NCI-H2171 (cell line): Measurements from ENCODE around the gene RASSF6.
"Not testable (repeated sequence)": the region's sequence is repeated elsewhere in the genome, so short reads cannot be mapped to it uniquely, and the experiment has no call there.

Experiments
- DNase-seq: peaks from one replicate; lab custom pipeline; 2025; lab: John Stamatoyannopoulos, UW

RASSF6 gene

DNA sequence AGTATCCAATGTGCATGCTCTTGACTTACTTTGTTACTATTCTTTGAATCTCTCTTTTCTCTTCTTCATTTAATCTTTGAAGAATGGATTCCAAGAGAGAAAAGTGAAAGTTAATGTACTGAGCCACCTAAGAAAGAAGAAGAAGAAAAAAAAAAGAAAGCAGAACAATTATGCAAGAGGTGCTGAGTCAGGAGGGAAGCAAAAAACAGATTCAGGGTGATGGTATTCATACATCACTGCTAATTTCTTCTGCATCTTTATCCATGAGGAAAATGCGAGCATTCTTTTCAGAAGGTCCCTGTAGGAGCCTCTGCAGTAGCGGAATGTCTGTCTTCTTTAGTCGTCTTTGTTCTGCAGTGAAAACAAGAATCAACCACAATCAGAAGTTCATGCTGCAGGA lies 43.9 kb downstream of the RASSF6 start:
- DNase-seq, result no peak

DNA sequence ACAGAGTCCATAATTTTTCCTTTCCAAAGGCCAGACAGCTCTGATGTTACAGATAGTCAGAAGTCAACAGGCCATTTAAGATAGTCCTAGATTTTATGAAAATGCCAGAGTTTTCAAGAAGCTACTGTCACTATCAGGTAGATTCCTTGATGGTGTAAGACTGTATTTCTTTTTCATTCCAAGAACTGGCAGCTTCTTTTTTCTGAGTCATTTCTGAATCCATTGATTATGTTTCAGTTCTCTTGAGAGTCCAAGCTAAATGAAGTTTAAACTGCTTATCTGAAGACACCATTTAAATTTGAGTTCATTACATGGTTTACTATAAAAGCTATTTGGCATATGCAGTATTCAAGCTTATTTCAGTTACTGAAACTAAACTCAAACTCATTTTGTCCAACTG lies 44.6 kb downstream of the RASSF6 start:
- no peak for DNase-seq

DNA sequence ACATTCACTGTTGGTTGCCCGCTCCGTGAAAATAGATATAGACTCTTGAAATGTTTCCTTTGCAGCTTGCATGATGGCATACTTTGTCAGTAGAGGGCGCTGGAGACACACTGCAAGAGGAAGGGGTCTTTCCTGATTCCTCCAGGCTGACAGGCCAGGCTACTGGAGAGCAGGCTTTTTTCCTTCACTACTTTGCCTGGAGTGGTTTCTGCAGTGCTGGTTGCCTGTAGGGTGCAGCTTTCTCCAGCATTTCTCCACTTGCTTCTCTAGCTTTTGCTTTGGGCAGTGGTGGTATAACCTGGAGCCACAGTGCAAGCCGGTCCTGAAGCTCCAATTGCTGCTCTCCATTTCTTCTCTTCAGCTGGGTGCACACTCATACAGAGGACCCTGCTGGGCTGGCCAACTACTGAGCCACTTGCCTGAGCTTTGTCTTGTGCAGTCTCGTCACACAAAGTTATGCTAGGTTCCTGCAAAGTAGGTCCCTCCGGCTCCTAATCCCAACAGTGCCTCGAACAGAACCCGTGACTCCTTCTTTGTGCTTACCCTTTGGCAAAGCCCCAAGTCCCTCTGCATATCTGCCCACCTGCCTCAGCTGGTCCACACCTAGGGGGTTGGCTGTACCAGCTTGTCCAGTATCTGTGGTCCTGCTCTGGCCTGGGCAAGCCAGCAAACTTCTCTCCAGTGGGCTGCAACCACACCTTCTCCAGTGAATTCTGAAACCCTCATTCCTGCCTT lies 46.3 kb downstream of the RASSF6 start:
- peak; percentile 16 for DNase-seq

DNA sequence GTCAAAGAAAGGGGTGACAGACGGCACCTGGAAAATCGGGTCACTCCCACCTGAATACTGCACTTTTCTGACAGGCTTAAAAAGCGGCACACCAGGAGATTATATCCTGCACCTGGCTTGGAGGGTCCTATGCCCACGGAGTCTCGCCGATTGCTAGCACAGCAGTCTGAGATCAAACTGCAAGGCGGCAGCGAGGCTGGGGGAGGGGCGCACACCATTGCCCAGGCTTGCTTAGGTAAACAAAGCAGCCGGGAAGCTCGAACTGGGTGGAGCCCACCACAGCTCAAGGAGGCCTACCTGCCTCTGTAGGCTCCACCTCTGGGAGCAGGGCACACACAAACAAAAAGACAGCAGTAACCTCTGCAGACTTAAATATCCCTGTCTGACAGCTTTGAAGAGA lies 69.4 kb downstream of the RASSF6 start:
- not testable (repeated sequence) for DNase-seq

DNA sequence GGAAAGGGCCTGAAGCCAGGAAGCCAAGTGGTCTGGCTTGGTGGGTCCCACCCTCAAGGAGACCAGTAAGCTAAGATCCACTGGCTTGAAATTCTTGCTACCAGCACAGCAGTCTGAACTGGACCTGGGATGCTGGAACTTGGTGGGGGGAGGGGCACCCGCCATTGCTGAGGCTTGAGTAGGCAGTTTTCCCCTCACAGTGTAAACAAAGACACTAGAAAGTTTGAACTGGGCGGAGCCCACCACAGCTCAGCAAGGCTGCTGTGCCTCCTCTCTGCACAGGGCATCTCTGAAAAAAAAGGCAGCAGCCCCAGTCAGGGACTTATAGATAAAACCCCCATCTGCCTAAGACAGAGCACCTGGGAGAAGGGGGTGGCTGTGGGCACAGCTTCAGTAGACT lies 75.6 kb downstream of the RASSF6 start:
- DNase-seq, result no peak

DNA sequence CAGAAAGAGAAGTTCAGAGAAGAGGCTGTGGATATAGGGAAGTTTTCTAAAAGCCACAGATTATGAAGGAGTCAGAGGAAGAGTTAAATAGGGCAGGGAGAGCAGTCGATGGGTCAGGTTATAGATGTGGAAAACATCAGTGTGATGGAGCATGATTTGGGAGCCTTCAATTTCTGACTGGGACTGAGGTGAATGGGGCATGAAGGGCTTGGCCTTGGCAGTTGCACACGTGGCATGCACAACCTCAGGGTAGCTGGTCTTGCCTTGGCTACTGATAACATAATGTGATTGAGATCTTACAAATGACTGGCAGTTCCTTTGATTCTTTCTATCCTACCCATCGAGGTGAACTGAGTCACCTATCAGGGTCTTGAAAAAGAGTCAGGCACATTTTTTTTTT lies 79.0 kb downstream of the RASSF6 start:
- no peak for DNase-seq

DNA sequence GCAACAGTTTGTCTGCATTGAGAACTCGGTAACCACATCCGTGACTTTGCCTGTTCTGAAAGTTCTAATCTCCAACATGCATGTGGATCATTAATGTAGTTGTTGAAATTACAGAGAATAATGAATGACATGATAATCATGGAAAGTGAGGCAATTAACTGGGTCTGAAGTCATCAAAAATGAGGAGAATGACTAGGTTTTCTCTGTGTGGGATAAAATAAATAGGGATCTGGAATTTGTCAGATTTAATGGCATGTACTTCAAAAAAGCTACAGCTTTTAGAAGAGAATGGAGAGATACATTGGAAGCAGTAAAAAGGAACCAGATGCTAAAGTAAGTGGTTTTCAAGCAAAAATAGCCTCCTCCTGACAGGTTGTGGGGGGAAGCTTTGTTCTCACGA lies 79.4 kb downstream of the RASSF6 start:
- DNase-seq, result no peak

DNA sequence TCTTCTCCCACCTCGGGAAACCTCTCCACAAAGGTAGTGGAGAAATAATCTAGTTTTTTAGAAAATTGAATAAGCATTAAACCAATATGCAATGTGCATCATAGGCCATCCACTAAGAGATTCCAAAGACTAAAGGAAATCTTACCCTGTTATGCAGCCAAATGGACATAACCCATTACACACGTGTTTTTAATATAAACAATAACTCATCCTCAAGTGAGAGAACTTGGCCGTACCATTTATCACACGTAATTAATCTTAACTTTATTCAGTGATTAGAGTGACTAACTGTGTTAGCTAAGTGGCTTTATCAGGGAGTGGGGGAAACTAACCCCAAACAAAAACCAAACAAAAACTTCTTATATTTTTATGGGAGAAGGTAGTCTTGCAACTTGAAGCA lies 80.8 kb downstream of the RASSF6 start:
- DNase-seq, result no peak

DNA sequence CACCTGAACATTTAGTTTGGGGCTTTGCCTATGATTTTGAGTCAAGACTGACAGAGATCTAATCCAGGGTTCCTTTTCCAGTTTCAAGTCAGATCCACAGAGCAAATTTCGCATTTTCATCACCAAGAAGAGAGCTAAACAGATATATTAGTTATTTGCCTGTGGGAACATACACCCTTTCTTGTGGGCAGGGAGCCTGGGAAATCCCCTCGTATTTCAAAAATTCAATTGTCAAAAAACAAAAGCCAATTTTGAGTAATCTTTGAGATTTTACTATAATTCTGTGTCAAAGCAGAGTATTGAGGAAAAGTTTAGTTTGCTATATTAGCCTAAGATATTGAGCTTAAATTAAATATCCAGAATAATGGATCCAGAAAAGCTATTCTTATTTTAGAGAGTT lies 82.1 kb downstream of the RASSF6 start:
- DNase-seq, result no peak

DNA sequence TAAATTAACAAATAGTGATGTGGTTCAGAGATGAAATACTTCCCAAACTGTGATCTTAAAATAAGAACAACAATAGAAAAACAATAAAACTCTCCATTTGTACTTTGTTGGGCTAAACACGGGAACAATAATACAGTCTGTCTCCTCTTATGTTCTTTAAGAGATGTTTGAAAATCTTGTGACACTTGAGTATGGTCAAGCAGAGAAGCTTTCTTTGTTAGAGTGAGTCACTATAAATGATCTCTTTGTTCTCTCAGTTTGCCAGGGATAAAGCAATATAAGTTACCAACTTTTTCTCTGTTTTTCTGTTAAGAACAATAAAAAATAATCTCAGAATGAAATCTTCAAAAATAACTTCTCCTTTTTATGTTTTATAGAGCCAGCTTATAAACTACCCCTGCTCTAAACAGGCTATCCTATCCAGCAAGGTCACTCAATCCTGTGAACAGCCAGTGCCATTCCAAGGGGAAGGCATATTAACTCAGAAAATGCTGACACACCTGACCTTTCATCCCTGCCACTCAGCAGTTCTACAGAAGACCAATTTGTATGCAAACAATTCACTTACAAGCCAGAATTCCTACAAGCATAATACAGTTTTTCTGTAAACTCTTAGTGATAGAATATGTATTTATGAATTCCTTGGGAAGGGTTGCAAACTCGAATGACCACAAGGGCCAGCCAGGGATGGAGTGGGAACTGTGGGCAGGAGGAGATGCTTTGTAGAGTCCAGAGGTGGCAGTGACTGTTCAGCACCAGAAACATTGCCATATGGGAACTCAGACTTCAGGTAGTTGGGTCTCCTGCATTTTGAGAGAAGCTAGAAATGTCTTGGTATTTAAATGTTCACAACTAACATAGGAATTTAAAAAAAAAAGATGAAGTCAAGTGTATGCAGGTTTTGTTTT lies 86.5 kb downstream of the RASSF6 start:
- no peak for DNase-seq

DNA sequence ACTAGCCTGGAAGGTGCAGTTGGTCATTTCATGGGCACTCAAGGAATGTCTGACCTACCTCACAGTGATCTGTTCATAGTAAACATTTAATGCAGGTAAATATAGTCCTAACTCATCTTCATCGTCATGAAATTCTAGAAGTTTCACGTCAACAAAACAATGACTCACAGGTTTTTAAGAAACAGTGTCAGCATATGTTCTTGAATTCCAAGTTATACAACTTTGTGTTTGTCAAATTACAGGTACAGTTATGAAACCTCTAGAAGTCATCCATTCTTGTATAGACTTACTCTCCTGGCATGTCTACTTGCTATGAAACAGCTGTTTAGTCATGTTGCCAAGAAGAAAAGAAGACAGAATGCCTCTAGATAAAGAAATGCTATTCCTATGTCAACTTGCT lies 92.1 kb downstream of the RASSF6 start:
- no peak for DNase-seq

DNA sequence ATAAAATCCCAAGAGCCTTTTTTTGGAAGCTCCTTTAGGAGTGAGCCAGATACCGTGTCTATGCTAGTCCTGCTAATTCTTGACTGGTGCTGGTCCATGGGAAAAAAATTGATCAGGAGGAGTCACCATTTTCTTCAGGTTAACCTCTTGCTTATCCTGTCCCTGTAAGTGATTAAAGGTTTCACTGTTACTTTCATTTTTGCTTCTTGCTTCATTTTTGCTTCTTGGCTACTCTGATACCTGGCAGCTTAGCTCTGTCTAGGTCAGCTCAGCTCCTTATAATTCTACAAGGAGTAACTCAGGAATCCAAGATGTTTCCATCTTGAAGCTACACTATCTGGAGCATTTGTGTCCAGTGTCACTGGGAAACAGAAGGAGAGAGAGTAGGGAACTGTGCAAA lies 93.0 kb downstream of the RASSF6 start:
- DNase-seq, result no peak

DNA sequence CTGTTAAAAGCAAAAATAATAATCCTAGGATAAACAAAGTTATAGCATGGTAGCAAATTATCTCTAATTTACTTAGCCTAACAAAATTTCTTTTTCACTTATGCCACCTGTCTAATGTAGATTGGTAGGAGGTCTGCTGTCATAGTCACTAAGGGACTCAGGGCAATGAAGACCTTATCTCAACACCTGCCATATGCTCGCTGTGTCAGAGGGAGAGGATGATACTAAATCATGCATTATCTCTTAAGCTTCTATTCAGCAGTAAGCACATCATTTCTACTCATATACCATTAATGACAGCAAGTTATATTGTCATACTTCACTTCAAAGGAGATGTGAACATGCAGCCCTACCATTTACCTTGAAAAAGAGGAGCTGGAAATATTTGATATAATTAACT lies 94.6 kb downstream of the RASSF6 start:
- no peak for DNase-seq

DNA sequence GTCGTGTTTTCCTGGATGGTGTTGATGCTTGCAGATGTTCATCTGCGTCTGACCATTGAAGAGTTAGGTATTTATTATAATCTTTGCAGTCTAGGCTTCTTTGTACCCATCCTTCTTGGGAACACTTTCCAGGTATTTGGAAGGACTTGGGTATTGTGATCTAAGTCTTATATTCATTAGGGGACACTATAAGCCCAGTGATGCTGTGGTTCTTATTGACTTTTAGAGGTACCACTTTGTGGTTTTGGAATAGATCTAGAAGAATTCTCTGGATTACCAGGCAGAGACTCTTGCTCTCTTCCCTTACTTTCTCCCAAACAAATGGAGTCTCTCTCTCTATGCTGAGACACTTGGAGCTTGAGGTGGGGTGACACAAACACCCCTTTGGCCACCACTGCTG lies 97.1 kb downstream of the RASSF6 start:
- no peak for DNase-seq
